Liver (tissue), 3 donors: ENCODE data around the gene TMEM132E.

ENCODE experiments used
- CTCF ChIP-seq: fragments of 150-350 bp; IDR thresholded peaks from 2 replicates; pipeline ENCODE4 v1.5.1; 2017; ENCODE audit warnings: improper control_type of control experiment, low read depth, low read length; ENCODE audit not compliant: missing input control
- EGR1 ChIP-seq, 2 donors: IDR thresholded peaks; 2 replicates each; pipeline ENCODE4 v1.6.1; 2016 to 2018; ENCODE audit warnings: antibody characterized with exemption in 2 of 2, low read depth in 2 of 2
- GABPA ChIP-seq, 2 donors: IDR thresholded peaks in 1 of 2; conservative IDR thresholded peaks in 1 of 2; 2 replicates each; pipeline ENCODE4 v1.6.1; 2016; ENCODE audit warnings: antibody characterized with exemption in 2 of 2, mild to moderate bottlenecking in 1 of 2, moderate library complexity in 1 of 2
- JUND ChIP-seq, 2 donors: IDR thresholded peaks; 2 replicates each; pipeline ENCODE4 v1.6.1; 2016; ENCODE audit warnings: antibody characterized with exemption in 2 of 2
- RAD21 ChIP-seq, 2 donors: IDR thresholded peaks; 2 replicates each; pipeline ENCODE4 v1.6.1; 2016; ENCODE audit warnings: antibody characterized with exemption in 2 of 2, mild to moderate bottlenecking in 2 of 2
- RXRA ChIP-seq, 2 donors: IDR thresholded peaks; 2 replicates each; pipeline ENCODE4 v1.6.1; 2017 to 2018; ENCODE audit warnings: antibody characterized with exemption in 2 of 2, mild to moderate bottlenecking in 1 of 2
- SP1 ChIP-seq: IDR thresholded peaks from 2 replicates; pipeline ENCODE4 v1.6.1; 2018; ENCODE audit warnings: antibody characterized with exemption, mild to moderate bottlenecking
- TAF1 ChIP-seq: conservative IDR thresholded peaks from 2 replicates; pipeline ENCODE4 v1.6.1; 2016; ENCODE audit warnings: antibody characterized with exemption, mild to moderate bottlenecking
- YY1 ChIP-seq: IDR thresholded peaks from 2 replicates; pipeline ENCODE4 v1.6.1; 2016; ENCODE audit warnings: antibody characterized with exemption, mild to moderate bottlenecking
- TF ChIP-seq, protein P1 (sequence below): IDR thresholded peaks from 2 replicates; pipeline ENCODE4 v1.6.1; 2016; ENCODE audit warnings: antibody characterized with exemption
- TF ChIP-seq, protein P2 (sequence below): IDR thresholded peaks from 2 replicates; pipeline ENCODE4 v1.6.1; 2016; ENCODE audit warnings: antibody characterized with exemption
- TF ChIP-seq, protein P3 (sequence below): IDR thresholded peaks from 2 replicates; pipeline ENCODE4 v1.6.1; 2016; ENCODE audit warnings: antibody characterized with exemption
- TF ChIP-seq, protein P4 (sequence below): IDR thresholded peaks from 2 replicates; pipeline ENCODE4 v1.6.1; 2016; ENCODE audit warnings: antibody characterized with exemption, mild to moderate bottlenecking
- donor health status: healthy.
- donor health status: healthy.

DNA sequence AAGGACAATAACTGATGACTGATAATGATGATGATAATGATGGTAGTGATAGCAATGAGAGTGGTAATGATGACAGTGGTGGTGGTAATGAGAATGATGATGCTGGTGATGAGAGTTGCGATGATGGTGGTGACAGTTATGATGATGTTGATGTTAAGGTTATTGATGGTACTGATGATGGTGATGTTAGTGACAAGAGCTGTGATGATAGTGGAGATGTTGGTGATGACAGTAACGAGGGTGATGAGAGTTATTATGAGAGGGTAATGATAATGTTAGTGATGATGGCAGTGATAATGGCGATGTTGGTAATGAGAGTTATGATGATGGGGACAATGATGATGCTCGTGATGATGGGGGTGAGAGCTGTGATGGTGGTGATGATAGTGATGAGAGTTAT lies 13.2 kb upstream of the TMEM132E start:
- TF ChIP-seq CTCF (no peak), RAD21 (IDR thresholded peaks at IDR 0.05) (no peak), SP1 (no peak), JUND (IDR thresholded peaks at IDR 0.05) (no peak), TAF1 (no peak), GABPA (IDR thresholded peaks at IDR 0.05 in 1 of 2, conservative IDR thresholded peaks at IDR 0.05 in 1 of 2) (no peak), YY1 (no peak), RXRA (IDR thresholded peaks at IDR 0.05) (no peak), EGR1 (IDR thresholded peaks at IDR 0.05; ENCODE audit: low read depth in 2 of 2) (no peak)
- TF ChIP-seq, protein P1, sequence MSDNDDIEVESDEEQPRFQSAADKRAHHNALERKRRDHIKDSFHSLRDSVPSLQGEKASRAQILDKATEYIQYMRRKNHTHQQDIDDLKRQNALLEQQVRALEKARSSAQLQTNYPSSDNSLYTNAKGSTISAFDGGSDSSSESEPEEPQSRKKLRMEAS = no peak
- TF ChIP-seq, protein P2, sequence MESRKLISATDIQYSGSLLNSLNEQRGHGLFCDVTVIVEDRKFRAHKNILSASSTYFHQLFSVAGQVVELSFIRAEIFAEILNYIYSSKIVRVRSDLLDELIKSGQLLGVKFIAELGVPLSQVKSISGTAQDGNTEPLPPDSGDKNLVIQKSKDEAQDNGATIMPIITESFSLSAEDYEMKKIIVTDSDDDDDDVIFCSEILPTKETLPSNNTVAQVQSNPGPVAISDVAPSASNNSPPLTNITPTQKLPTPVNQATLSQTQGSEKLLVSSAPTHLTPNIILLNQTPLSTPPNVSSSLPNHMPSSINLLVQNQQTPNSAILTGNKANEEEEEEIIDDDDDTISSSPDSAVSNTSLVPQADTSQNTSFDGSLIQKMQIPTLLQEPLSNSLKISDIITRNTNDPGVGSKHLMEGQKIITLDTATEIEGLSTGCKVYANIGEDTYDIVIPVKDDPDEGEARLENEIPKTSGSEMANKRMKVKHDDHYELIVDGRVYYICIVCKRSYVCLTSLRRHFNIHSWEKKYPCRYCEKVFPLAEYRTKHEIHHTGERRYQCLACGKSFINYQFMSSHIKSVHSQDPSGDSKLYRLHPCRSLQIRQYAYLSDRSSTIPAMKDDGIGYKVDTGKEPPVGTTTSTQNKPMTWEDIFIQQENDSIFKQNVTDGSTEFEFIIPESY = no peak
- TF ChIP-seq, protein P3, sequence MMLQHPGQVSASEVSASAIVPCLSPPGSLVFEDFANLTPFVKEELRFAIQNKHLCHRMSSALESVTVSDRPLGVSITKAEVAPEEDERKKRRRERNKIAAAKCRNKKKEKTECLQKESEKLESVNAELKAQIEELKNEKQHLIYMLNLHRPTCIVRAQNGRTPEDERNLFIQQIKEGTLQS = no peak
- TF ChIP-seq, protein P4, sequence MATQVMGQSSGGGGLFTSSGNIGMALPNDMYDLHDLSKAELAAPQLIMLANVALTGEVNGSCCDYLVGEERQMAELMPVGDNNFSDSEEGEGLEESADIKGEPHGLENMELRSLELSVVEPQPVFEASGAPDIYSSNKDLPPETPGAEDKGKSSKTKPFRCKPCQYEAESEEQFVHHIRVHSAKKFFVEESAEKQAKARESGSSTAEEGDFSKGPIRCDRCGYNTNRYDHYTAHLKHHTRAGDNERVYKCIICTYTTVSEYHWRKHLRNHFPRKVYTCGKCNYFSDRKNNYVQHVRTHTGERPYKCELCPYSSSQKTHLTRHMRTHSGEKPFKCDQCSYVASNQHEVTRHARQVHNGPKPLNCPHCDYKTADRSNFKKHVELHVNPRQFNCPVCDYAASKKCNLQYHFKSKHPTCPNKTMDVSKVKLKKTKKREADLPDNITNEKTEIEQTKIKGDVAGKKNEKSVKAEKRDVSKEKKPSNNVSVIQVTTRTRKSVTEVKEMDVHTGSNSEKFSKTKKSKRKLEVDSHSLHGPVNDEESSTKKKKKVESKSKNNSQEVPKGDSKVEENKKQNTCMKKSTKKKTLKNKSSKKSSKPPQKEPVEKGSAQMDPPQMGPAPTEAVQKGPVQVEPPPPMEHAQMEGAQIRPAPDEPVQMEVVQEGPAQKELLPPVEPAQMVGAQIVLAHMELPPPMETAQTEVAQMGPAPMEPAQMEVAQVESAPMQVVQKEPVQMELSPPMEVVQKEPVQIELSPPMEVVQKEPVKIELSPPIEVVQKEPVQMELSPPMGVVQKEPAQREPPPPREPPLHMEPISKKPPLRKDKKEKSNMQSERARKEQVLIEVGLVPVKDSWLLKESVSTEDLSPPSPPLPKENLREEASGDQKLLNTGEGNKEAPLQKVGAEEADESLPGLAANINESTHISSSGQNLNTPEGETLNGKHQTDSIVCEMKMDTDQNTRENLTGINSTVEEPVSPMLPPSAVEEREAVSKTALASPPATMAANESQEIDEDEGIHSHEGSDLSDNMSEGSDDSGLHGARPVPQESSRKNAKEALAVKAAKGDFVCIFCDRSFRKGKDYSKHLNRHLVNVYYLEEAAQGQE = no peak
